ENCODE measurements around the gene LYPD4.

Gene LYPD4

GRCh38 chr19:41850381-41850780 lies 5.9 kb upstream of the LYPD4 start:
- no peak for DNase-seq (ENCODE audit: low read depth)

DNA sequence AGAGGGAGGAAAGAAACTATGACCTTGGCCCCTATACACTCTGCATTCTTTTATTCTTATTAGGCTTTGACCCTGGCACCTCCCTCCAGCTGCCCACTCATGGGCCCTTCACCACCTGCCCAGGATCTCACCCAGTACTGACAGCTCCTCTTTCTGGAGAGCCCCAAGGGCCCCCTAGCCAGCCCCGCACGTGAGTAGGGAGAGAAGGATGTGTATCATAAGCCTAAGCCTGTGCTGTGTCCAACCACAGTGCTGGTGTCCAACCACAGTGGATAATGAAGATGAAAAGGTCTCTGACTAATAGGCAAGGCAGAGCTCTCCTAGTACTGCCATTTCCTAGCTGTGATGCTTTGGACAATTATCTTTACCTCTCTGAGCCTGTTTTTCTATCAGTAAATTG lies 4.6 kb upstream of the LYPD4 start:
- DNase-seq (ENCODE audit: low read depth): no peak

- no peak for DNase-seq (ENCODE audit: low read depth)
Measured at GRCh38 chr19:41848666-41849065, 4.2 kb upstream of the LYPD4 start.

GRCh38 chr19:41847351-41848105 lies 3.0 kb upstream of the LYPD4 start:
- no peak for DNase-seq (ENCODE audit: low read depth)

- no peak for DNase-seq (ENCODE audit: low read depth)
Measured at GRCh38 chr19:41845051-41845590, 638 bp upstream of the LYPD4 start.

GRCh38 chr19:41845001-41845050 lies 343 bp upstream of the LYPD4 start, which contains the start of gene DMRTC2:
Gene DMRTC2 (plus strand): TSS chr19:41845042. CDS start chr19:41847429, 2,387 bp downstream.
- no peak for DNase-seq (ENCODE audit: low read depth)

DNA sequence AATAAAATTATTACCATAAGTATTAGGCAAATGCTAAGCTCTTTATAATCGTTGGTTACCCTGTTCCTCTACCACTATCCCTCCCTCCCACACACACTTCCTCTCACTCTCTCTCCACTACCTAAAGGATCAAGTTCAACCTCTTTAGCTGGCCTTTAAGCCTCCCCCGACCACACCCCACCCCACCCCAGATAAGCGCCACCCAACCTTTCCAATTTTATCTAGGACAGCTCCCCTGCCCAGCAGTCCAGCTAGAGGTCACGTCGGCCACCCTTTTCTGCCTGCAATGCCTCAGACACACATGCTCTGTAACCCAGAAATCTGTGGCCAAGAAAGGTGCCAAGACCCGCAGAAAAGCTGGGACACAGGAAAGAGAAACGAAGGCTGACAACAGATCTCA lies 1.1 kb downstream of the LYPD4 start:
- no peak for DNase-seq (ENCODE audit: low read depth)

DNA sequence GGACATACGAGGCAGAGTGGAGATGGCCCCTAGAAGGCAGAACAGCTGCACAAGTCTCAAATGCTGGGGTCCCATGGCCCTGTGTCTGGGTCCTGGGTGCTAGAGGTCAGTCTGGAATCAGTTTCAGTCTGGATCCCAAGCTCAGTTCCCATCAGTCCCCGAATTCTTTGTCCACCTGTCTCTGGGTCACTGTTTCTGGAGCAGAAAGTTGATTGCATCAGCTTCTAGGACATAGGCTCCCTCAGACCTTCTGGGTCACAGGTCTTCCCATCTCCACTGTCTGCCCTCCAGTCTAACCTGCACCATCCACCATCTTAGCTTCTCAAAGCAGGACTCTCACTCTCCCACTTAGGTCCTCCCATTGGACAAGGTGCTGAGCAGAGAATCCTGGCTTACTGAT lies 5.3 kb downstream of the LYPD4 start:
- no peak for DNase-seq (ENCODE audit: low read depth)

- DNase-seq (ENCODE audit: low read depth): no peak
Measured at GRCh38 chr19:41837981-41838708, 6.3 kb downstream of the LYPD4 start.

DNA sequence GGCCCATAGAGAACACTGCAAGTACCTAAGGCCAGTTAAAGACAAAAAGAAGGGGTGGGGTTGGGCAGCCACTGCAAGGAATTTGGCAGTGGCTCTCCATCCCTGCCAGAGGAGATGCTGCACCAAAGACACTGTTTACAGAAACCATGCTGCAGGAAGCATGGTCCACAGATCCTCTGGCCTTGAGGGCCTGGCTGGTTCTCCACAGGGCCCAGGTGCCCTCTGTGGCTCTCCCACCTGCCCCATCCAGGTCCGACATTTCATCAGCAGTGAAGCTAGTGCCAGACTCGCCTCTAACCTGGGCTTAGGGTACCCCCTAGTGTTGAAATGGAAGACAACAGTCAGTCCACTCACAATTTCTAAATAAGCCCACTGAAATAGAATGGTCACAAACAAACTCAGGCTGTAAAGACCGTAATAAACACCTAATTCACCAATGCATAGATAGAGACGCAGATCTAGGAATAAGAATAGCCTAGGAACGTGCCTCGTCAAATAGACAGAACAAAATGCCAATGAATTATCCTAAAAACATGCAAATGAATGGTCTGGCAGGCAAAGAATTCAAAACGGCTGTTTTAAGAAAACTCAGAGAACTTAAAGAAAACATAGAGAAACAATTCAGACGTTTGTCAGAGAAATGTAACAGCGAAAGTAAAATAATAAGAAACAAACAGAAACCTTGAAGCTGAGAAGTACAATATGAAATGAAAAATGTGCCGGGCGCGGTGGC lies 23.3 kb downstream of the LYPD4 start:
- DNase-seq (ENCODE audit: low read depth): no peak

DNA sequence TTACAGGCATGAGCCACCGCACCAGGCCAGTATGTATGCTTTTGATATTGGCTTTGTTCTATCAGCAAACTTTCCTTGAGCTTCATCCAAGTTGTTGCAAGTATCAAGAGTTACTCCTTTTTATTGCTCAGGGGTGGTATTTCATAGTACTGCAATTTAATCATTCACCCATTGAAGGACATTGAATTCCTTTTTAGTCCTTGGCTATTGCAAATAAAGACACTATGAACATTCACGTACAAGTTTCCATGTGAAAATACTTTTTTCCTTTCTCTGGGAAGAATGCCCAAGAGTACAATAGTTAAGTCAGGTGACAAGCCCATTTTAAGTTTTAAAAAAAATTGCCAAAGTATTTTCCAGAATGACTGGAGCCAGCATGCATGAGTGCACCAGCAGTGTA lies 27.7 kb downstream of the LYPD4 start:
- DNase-seq (ENCODE audit: low read depth): no peak

GRCh38 chr19:41815301-41815700 lies 29.2 kb downstream of the LYPD4 start:
- DNase-seq (ENCODE audit: low read depth): no peak

GRCh38 chr19:41813911-41814310 lies 30.6 kb downstream of the LYPD4 start:
- no peak for DNase-seq (ENCODE audit: low read depth)

DNA sequence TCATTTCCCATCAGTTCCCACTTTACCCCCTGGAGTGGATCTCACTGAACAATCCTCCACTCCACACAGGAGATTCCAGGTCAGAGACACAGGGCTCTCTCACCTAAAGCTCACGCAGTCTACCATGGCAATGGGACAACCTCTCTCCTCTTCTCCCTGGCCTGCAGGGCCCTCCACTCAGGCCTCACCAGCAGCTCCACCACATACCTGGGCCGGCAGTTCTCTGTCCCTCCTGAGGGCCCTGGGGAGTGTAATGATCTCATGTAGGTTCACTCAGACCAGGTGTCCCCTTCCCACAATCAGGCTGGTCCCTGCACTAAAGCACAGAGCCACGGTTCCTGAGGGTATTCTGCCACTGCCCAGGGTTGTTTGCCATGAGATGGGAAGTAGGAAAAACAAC lies 32.5 kb downstream of the LYPD4 start:
- DNase-seq (ENCODE audit: low read depth): no peak

DNA sequence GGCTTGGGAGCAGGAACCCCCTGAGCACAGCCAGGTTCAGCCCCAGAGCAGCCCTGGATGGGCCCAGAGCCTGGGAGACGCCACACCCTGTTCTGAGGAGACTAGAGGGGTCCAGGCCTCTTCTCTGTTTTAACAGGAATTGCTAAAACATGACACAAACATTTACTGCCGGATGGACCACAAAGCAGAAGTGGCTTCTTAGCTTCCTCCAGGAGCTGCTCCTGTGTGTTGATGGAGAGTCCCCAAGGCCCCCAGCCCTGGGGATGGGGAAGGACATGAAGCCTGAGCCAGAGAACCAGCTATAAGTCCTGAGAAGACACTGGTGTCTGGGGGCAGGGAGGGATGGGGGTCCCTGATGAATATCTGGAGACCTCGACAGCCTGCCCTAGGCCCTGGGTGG lies 33.4 kb downstream of the LYPD4 start:
- no peak for DNase-seq (ENCODE audit: low read depth)

DNA sequence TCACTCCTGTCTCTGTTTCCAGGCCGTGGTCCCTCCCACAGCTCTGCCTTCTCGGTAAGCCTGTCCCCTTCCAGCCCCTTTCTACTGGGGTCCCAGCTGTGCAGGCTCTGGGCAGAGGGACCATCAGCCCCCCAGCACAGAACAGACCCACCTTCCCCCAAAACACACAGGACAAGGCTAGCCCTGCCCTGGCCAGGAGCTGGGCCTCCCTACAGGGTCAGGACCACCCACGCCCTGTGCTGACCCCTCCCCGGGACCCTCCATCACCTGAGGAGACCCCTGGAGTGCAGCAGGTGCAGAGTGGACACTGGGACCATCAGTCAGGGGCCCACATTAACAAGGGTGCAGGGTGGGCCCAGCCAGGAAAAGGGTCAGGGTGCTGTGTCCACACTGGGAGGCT lies 34.2 kb downstream of the LYPD4 start:
- DNase-seq (ENCODE audit: low read depth): no peak

DNA sequence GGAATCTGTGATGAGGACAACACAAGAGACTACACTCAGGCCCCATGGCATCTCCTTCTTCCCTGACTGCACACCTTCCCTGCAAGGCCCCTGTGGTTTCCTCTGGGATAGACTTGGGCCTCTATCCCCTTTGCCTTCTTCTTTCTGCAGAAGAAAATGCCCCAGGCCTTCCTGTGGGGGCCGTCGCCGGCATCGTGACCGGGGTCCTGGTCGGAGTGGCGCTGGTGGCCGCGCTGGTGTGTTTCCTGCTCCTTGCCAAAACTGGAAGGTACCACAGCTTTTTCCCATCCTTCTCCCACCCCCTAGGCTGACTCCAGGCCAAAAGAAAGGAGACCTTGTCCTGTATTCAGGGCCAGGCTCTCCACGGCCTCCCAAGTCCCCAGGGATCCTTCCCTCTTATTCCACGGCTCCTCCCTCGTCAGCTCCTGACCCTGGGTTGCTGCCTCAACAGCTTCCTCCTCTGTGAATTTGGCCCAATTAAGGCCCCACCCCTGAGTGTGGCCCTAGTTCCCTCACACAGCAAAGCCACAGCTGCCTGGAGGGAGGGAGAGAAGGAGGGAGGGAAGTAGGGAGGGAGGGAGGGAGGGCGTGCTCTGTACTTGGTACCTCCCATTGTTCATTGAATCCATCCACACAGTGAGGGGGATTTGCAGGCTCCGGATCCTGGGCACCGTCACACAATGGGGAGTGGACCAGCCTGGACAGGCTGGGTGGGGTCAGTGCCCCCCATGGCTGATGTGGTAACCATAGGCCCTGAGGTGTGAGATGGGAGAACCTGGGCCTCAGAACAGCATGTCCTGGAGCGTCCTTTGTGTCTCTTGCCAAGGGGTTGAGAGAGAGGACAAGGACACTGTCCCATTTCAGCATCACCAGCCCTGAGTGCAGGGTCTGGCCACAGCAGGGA lies 35.6 kb downstream of the LYPD4 start:
- no peak for DNase-seq (ENCODE audit: low read depth)

DNA sequence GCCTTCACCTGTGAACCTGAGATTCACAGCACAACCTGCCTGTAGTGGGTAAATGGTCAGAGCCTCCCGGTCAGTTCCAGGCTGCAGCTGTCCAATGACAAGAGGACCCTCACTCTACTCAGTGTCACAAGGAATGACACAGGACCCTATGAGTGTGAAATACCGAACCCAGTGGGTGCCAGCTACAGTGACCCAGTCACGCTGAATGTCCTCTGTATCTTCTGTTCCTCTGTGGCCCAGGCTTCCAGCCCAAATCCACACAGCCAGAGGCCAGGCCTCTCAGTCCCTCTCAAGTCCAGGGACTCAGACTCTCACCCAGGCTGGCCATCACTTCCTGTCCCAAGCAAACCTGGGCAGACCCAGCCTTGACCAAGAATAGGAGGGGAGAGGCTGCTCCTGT lies 37.3 kb downstream of the LYPD4 start:
- no peak for DNase-seq (ENCODE audit: low read depth)

DNA sequence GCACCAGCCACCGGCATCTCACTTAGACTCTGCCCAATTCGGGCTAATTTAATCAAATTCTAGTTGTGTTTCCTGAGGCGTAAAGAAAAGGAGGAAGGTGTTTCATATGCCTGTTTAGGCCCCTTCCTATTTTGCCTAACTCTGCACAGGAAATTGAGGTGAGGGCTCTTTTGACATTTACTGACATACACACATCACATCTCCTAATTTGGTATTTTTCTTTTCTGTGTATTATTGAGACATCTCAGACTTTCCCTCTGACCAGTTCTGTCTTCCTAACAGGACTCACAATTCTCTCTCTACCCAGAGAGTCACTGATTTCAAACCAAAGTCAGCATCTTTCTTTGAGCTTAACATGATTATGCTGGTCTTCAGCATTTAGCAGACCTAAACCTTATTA lies 40.1 kb downstream of the LYPD4 start:
- no peak for DNase-seq (ENCODE audit: low read depth)

DNA sequence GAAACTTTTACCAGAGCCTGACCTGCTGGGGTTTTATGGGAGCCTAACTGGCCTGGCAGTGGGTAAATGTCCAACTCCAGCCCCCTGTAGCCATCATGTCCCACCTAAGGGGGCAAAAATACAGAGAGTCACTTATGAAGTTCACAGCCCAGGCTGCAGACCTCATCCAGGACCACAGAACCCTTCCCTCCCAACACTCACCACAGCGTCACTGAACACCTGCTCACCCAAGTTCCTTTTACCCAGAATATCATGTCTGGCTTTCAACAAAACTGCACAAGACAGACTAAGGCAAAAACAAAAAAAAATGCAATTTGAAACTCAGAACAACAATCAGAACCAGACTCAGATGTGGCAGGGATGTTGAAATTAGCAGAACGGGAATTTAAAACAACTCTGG lies 41.7 kb downstream of the LYPD4 start:
- DNase-seq (ENCODE audit: low read depth): no peak

GRCh38 chr19:41801792-41802211 lies 42.7 kb downstream of the LYPD4 start:
- no peak for DNase-seq (ENCODE audit: low read depth)

DNA sequence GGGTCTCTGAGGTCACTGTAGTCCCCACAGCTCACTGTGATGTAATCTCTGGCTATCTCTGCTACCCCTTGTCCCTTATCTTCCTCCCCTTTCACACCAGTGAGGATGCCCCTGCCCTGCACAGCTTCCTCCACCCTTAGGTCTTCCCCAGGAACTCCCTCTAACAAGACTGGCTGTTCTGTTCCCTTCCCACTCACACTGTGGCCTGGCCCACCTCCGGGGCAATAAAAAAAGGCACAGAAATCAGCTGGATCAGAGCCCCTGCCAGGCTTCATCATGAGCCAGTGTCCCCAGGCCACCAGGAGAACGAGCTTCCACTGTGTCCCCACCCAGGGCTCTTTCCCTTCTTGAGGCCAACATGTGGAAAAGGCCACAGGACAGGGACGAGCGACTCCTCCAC lies 43.5 kb downstream of the LYPD4 start:
- DNase-seq (ENCODE audit: low read depth): no peak

Measured in stimulated activated CD8-positive, alpha-beta memory T cell treated with anti-CD3 and anti-CD28 coated beads, Interleukin-4, amount 100 ng/mL, for 24 hours (primary cell).